Measurements from ENCODE around the gene SMYD3. TPM values are rescaled to one million over a fixed set of nuclear protein-coding genes. Genes with fewer than 3 reads are reported as not detected.
A peak's percentile ranks its signal among the peaks of the same experiment; 100 is the strongest.

Gene SMYD3
- total and polyA plus RNA-seq, 9 of the 15 experiments (the other 6 are each of a cell fraction or from before 2014, with no cell fraction given), result 128 to 440 (median 197) TPM

GRCh38 chr1:246152986-246153431, 354.1 kb downstream of the SMYD3 start (continued):
- TF ChIP-seq ZBTB43 (CRISPR knock-in tag; IDR thresholded peaks at IDR 0.05) (no peak), DMBX1 (CRISPR knock-in tag; IDR thresholded peaks at IDR 0.05; ENCODE audit: borderline replicate concordance) (peak; percentile 61), CC2D1A (IDR thresholded peaks at IDR 0.05) (peak; percentile 66; the same call in 1 of the 2 replicates), DNMT1 (IDR thresholded peaks at IDR 0.05) (0 out of 2 replicates have a peak, but pooled peaks have one; percentile 55), SOX6 (IDR thresholded peaks at IDR 0.05) (peak; percentile 72), CREM (IDR thresholded peaks at IDR 0.05; ENCODE audit: low read depth) (peak; percentile 66), NEUROD1 (IDR thresholded peaks at IDR 0.05; ENCODE audit: borderline replicate concordance, low read depth, low read length, partially characterized antibody) (peak; percentile 60), USF1 (CRISPR knock-in tag; IDR thresholded peaks at IDR 0.05) (peak; percentile 59), EHMT2 (IDR thresholded peaks at IDR 0.05) (peak; percentile 70; the same call in 1 of the 2 replicates), NFRKB (IDR thresholded peaks at IDR 0.05; ENCODE audit: low read depth) (peak; percentile 15; the same call in 1 of the 2 replicates), HINFP (tag; conservative IDR thresholded peaks at IDR 0.05; ENCODE audit: low read depth) (peak; percentile 62; the same call in 1 of the 2 replicates), AFF1 (IDR thresholded peaks at IDR 0.05; ENCODE audit: low read depth in 1 of 2, partially characterized antibody in 2 of 2) (peak in 1 of 2 experiments; percentile 89), EGR1 (conservative IDR thresholded peaks at IDR 0.05) (peak; percentile 85), CBFA2T2 (conservative IDR thresholded peaks at IDR 0.05) (peak; percentile 61), POLR2H (tag; IDR thresholded peaks at IDR 0.05; ENCODE audit: low read depth) (peak; percentile 24; the same call in 1 of the 2 replicates), RCOR1 (IDR thresholded peaks at IDR 0.05; ENCODE audit: borderline replicate concordance in 1 of 2, low read depth in 2 of 2, low read length in 2 of 2) (peak in 1 of 2 experiments; percentile 84; a peak in 2 of 4 replicates), TAF9B (IDR thresholded peaks at IDR 0.05; ENCODE audit: partially characterized antibody) (peak; percentile 44), CTBP1 (IDR thresholded peaks at IDR 0.05; ENCODE audit: borderline replicate concordance) (peak; percentile 93), SMAD1 (IDR thresholded peaks at IDR 0.05; ENCODE audit: low read depth, low read length, partially characterized antibody) (no peak), ID3 (CRISPR knock-in tag; IDR thresholded peaks at IDR 0.05) (no peak), ID3 (tag; IDR thresholded peaks at IDR 0.05) (peak; percentile 1; the same call in 1 of the 2 replicates), TAL1 (IDR thresholded peaks at IDR 0.05) (peak; percentile 19; the same call in 1 of the 2 replicates)

Data from K562 (cell line).